WTC11 (cell line): ENCODE data around the gene GAL. TPM values are rescaled to one million over a fixed set of nuclear protein-coding genes. Genes with fewer than 3 reads are reported as not detected.

Source experiments
- ATAC-seq: fragments of 200-7000 bp; cut with Tn5 transposase; 2 replicates; pipeline ENCODE4 v1.10.0; 2021; ENCODE audit warnings: mild to moderate bottlenecking, moderate library complexity
- CTCF ChIA-PET: fragments of 300-600 bp; sonication (Branson Sonifier 250); formaldehyde crosslinking; loops from one replicate; lab custom pipeline; 2021; ENCODE audit warnings: antibody characterized with exemption; lab: Charles Lee
- POLR2A ChIA-PET: fragments of 350-600 bp; sonication (Branson Sonifier 250); formaldehyde crosslinking; loops from one replicate; lab custom pipeline; 2021; ENCODE audit warnings: antibody characterized with exemption; lab: Charles Lee
- DNase-seq: peaks from one replicate; pipeline ENCODE4 v3.0.0; 2021; ENCODE audit warnings: low spot score
- H3K27ac Mint-ChIP-seq: 2 replicates; pipeline ENCODE4 v1.8.0; 2021; ENCODE audit warnings: mixed read lengths
- H3K27me3 Mint-ChIP-seq: 2 replicates; pipeline ENCODE4 v1.8.0; 2021; ENCODE audit warnings: low read depth, mild to moderate bottlenecking, moderate library complexity, mixed read lengths
- H3K36me3 Mint-ChIP-seq: 2 replicates; pipeline ENCODE4 v1.8.0; 2021; ENCODE audit warnings: mixed read lengths
- H3K4me1 Mint-ChIP-seq: 2 replicates; pipeline ENCODE4 v1.8.0; 2022; ENCODE audit warnings: mixed read lengths
- H3K4me3 Mint-ChIP-seq: 2 replicates; pipeline ENCODE4 v1.8.0; 2021; ENCODE audit warnings: mild to moderate bottlenecking, moderate library complexity, mixed read lengths
- H3K9me3 Mint-ChIP-seq: 2 replicates; pipeline ENCODE4 v1.8.0; 2021; ENCODE audit warnings: mixed read lengths
- ARID4B ChIP-seq: sonication (generic); formaldehyde crosslinking; IDR thresholded peaks from 2 replicates; pipeline ENCODE4 v1.8.0; 2023; ENCODE audit warnings: missing genetic modification reagents, mild to moderate bottlenecking, borderline replicate concordance
- ATF1 ChIP-seq: sonication (generic); formaldehyde crosslinking; IDR thresholded peaks from 2 replicates; pipeline ENCODE4 v1.8.1; 2023; ENCODE audit warnings: mild to moderate bottlenecking, moderate library complexity, missing genetic modification reagents
- ATF3 ChIP-seq: sonication (generic); formaldehyde crosslinking; conservative IDR thresholded peaks from 2 replicates; pipeline ENCODE4 v1.8.1; 2022; ENCODE audit warnings: mild to moderate bottlenecking, missing genetic modification reagents
- CREM ChIP-seq: sonication (generic); formaldehyde crosslinking; IDR thresholded peaks from 2 replicates; pipeline ENCODE4 v1.8.1; 2022; ENCODE audit warnings: mild to moderate bottlenecking, missing genetic modification reagents, moderate library complexity
- CTCF ChIP-seq: fragments of 200-600 bp; IDR thresholded peaks from 2 replicates; pipeline ENCODE4 v1.8.0; 2022; ENCODE audit warnings: antibody characterized with exemption
- E2F4 ChIP-seq: sonication (generic); formaldehyde crosslinking; IDR thresholded peaks from 2 replicates; pipeline ENCODE4 v1.8.1; 2022; ENCODE audit warnings: low read depth, mild to moderate bottlenecking, moderate library complexity, missing genetic modification reagents, borderline replicate concordance
- ELF4 ChIP-seq: sonication (generic); formaldehyde crosslinking; IDR thresholded peaks from 2 replicates; pipeline ENCODE4 v1.8.1; 2022; ENCODE audit warnings: low read depth, mild to moderate bottlenecking, moderate library complexity, missing genetic modification reagents
- FOXP1 ChIP-seq: sonication (generic); formaldehyde crosslinking; IDR thresholded peaks from 2 replicates; pipeline ENCODE4 v1.8.0; 2022; ENCODE audit warnings: missing genetic modification reagents, mild to moderate bottlenecking, moderate library complexity, borderline replicate concordance
- GABPB1 ChIP-seq: sonication (generic); formaldehyde crosslinking; IDR thresholded peaks from 2 replicates; pipeline ENCODE4 v1.8.1; 2023; ENCODE audit warnings: mild to moderate bottlenecking, missing genetic modification reagents
- HMGA2 ChIP-seq: fragments of 250-450 bp; sonication (Bioruptor Pico); IDR thresholded peaks from 2 replicates; pipeline ENCODE4 v1.4.0; 2021; ENCODE audit warnings: mild to moderate bottlenecking, moderate library complexity
- KAT7 ChIP-seq: sonication (generic); formaldehyde crosslinking; IDR thresholded peaks from 2 replicates; pipeline ENCODE4 v1.8.1; 2023; ENCODE audit warnings: missing genetic modification reagents, mild to moderate bottlenecking, borderline replicate concordance
- MXD4 ChIP-seq: fragments of 250-450 bp; sonication (Bioruptor Pico); IDR thresholded peaks from 2 replicates; pipeline ENCODE4 v1.8.0; 2021; ENCODE audit warnings: mild to moderate bottlenecking, moderate library complexity, borderline replicate concordance
- NR3C1 ChIP-seq: sonication (generic); formaldehyde crosslinking; conservative IDR thresholded peaks from 2 replicates; pipeline ENCODE4 v1.8.1; 2023; ENCODE audit warnings: low read depth, mild to moderate bottlenecking, missing genetic modification reagents
- TCF7 ChIP-seq: sonication (generic); formaldehyde crosslinking; IDR thresholded peaks from 2 replicates; pipeline ENCODE4 v1.8.0; 2022; ENCODE audit warnings: mild to moderate bottlenecking, low read depth, missing genetic modification reagents, moderate library complexity
- TEAD1 ChIP-seq: sonication (generic); formaldehyde crosslinking; IDR thresholded peaks from 2 replicates; pipeline ENCODE4 v1.8.0; 2022; ENCODE audit warnings: mild to moderate bottlenecking, missing genetic modification reagents
- USF1 ChIP-seq: sonication (generic); formaldehyde crosslinking; IDR thresholded peaks from 2 replicates; pipeline ENCODE4 v1.8.0; 2022; ENCODE audit warnings: mild to moderate bottlenecking, missing genetic modification reagents
- ZNF263 ChIP-seq: sonication (generic); formaldehyde crosslinking; IDR thresholded peaks from 2 replicates; pipeline ENCODE4 v1.8.1; 2022; ENCODE audit warnings: low read depth, mild to moderate bottlenecking, moderate library complexity, missing genetic modification reagents
- ZSCAN18 ChIP-seq: fragments of 250-450 bp; sonication (Bioruptor Pico); IDR thresholded peaks from 2 replicates; pipeline ENCODE4 v2.1.2; 2022; ENCODE audit warnings: mild to moderate bottlenecking, moderate library complexity
- total RNA-seq: library from RNA; stranded (reverse); gene quantifications from 3 replicates; pipeline ENCODE4 v1.2.3, GENCODE V29; 2021

The GAL gene
- total RNA-seq, 1 experiment from 2014 or later = 102 TPM

- Mint-ChIP-seq H3K27ac (no peak overlapping the region), H3K4me3 (no peak overlapping the region), H3K36me3 (no peaks in the 10 kb centered on the region), H3K4me1 (peaks cover 12% of the 10 kb centered on the region), H3K27me3 (no peaks in the 10 kb centered on the region), H3K9me3 (peaks cover 4% of the 10 kb centered on the region; the same call in 1 of the 2 replicates)
- peak; percentile 95 for ATAC-seq
- peak; percentile 61 for DNase-seq
- POLR2A ChIA-PET = no interaction called here
- TF ChIP-seq ZNF263 (CRISPR knock-in tag) (no peak), TEAD1 (CRISPR knock-in tag) (no peak), KAT7 (no peak), CREM (CRISPR knock-in tag) (no peak), USF1 (no peak), ATF3 (no peak), ZSCAN18 (CRISPR knock-in tag) (no peak), MXD4 (CRISPR knock-in tag) (no peak), ARID4B (CRISPR knock-in tag) (no peak), ATF1 (CRISPR knock-in tag) (no peak), HMGA2 (CRISPR knock-in tag) (no peak), CTCF (no peak), ELF4 (CRISPR knock-in tag) (no peak), TCF7 (CRISPR knock-in tag) (no peak), GABPB1 (CRISPR knock-in tag) (no peak), E2F4 (CRISPR knock-in tag) (no peak), FOXP1 (CRISPR knock-in tag) (no peak), NR3C1 (no peak)
- CTCF ChIA-PET = interaction anchor here (0.6 to 1.4 kb wide), 7 partner anchors 8 to 128 kb away, joined by 3 to 10 read pairs (median 4); no protein-coding TSS in a partner anchor
These were observed 13.9 kb upstream of the GAL start for GRCh38 chr11:68670208-68670992.
